ENCODE measurements around the gene HDAC7. TPM values are rescaled to one million over a fixed set of nuclear protein-coding genes. Genes with fewer than 3 reads are reported as not detected.
A peak's percentile ranks its signal among the peaks of the same experiment; 100 is the strongest.
"Not testable (repeated sequence)": the region's sequence is repeated elsewhere in the genome, so short reads cannot be mapped to it uniquely, and the experiment has no call there.

The HDAC7 gene
- total RNA-seq, 4 donors from 2014 or later, result 55.9 to 96.5 (median 59.4) TPM

GRCh38 chr12:47813511-47814196 is 6.0 kb downstream of the HDAC7 start:
- WGBS, 2 donors (ENCODE audit: low coverage in 1 of 2), result 71% methylated on average over 1 of the region's 9 CpGs; no CpG with 5 or more reads in 1 of the 2 donors
- Histone ChIP-seq H3K4me1 (peaks cover 12 to 99% (median 85%) of the 10 kb centered on the region in 3 donors), H3K36me3 (no peaks in the 10 kb centered on the region), H3K9me3 (no peaks in the 10 kb centered on the region), H3K4me3 (peak overlapping the region; percentile 10 to 51), H3K27me3 (no peaks in the 10 kb centered on the region), H3K27ac (peak overlapping the region; percentile 94 to 99 (median 96))
- TF ChIP-seq EP300 (IDR thresholded peaks at IDR 0.05) (no peak), POLR2AphosphoS5 (IDR thresholded peaks at IDR 0.05) (no peak), POLR2A (IDR thresholded peaks at IDR 0.05) (no peak), CTCF (IDR thresholded peaks at IDR 0.05) (no peak)
- ATAC-seq, result no peak

GRCh38 chr12:47812797-47813510 is 6.7 kb downstream of the HDAC7 start:
- Histone ChIP-seq H3K9me3 (no peaks in the 10 kb centered on the region), H3K36me3 (no peaks in the 10 kb centered on the region), H3K4me3 (peak overlapping the region; percentile 10 to 51), H3K4me1 (peaks cover 19 to 99% (median 87%) of the 10 kb centered on the region in 3 donors), H3K27me3 (no peaks in the 10 kb centered on the region), H3K27ac (peak overlapping the region; percentile 94 to 99 (median 96))
- WGBS, 2 donors (ENCODE audit: low coverage in 1 of 2), result 0% methylated on average over 1 to 8 of the region's 37 CpGs
- TF ChIP-seq EP300 (IDR thresholded peaks at IDR 0.05) (no peak), POLR2A (IDR thresholded peaks at IDR 0.05) (peak; percentile 24 to 44), POLR2AphosphoS5 (IDR thresholded peaks at IDR 0.05) (peak; percentile 86), CTCF (IDR thresholded peaks at IDR 0.05) (peak in 1 of 4 experiments; percentile 22)
- peak; percentile 82 for ATAC-seq

- no peaks in the 10 kb centered on the region for H3K27me3 ChIP-seq
- ATAC-seq, result peak; percentile 74
- H3K4me3 ChIP-seq, result peak overlapping the region in 1 of 2 donors; percentile 51
- peak overlapping the region; percentile 94 to 99 (median 96) for H3K27ac ChIP-seq
- no peaks in the 10 kb centered on the region for H3K36me3 ChIP-seq
- peaks cover 27 to 99% (median 90%) of the 10 kb centered on the region in 3 donors for H3K4me1 ChIP-seq
- WGBS, 2 donors (ENCODE audit: low coverage in 1 of 2), result 19 to 24% methylated on average over 10 to 13 of the region's 14 CpGs
- H3K9me3 ChIP-seq, result no peaks in the 10 kb centered on the region
- TF ChIP-seq EP300 (IDR thresholded peaks at IDR 0.05) (no peak), POLR2AphosphoS5 (IDR thresholded peaks at IDR 0.05) (peak; percentile 95), POLR2A (IDR thresholded peaks at IDR 0.05) (peak; percentile 23 to 47), CTCF (IDR thresholded peaks at IDR 0.05) (no peak)
Measured at GRCh38 chr12:47811581-47812484, 7.9 kb downstream of the HDAC7 start.

GRCh38 chr12:47811072-47811396 is 8.7 kb downstream of the HDAC7 start:
- 25% methylated on average over 1 of the region's 2 CpGs; no CpG with 5 or more reads in 1 of the 2 donors for WGBS, 2 donors (ENCODE audit: low coverage in 1 of 2)
- no peaks in the 10 kb centered on the region for H3K36me3 ChIP-seq
- no peaks in the 10 kb centered on the region for H3K27me3 ChIP-seq
- TF ChIP-seq EP300 (IDR thresholded peaks at IDR 0.05) (no peak), CTCF (IDR thresholded peaks at IDR 0.05) (no peak), POLR2AphosphoS5 (IDR thresholded peaks at IDR 0.05) (no peak), POLR2A (IDR thresholded peaks at IDR 0.05) (no peak)
- H3K27ac ChIP-seq, result peak overlapping the region; percentile 94 to 99 (median 96)
- no peak for ATAC-seq
- peaks cover 27 to 99% (median 90%) of the 10 kb centered on the region in 3 donors for H3K4me1 ChIP-seq
- H3K4me3 ChIP-seq, result no peak overlapping the region
- no peaks in the 10 kb centered on the region for H3K9me3 ChIP-seq

GRCh38 chr12:47809518-47809917 is 10.2 kb downstream of the HDAC7 start:
- not testable (repeated sequence) for H3K27me3 ChIP-seq, H3K4me3 ChIP-seq, H3K9me3 ChIP-seq, ATAC-seq, H3K36me3 ChIP-seq
- peak overlapping the region; percentile 94 to 99 (median 96) for H3K27ac ChIP-seq
- 83 to 86% methylated on average over 3 to 8 of the region's 9 CpGs for WGBS, 2 donors (ENCODE audit: low coverage in 1 of 2)
- peaks cover 30 to 99% (median 90%) of the 10 kb centered on the region in 3 donors for H3K4me1 ChIP-seq
